Activated T-cell treated with anti-CD3 and anti-CD28 coated beads, Interleukin-2, amount 50 U/mL, for 48 hours (primary cell): Measurements from ENCODE around the gene CRYZ.
"Not testable (repeated sequence)": the region's sequence is repeated elsewhere in the genome, so short reads cannot be mapped to it uniquely, and the experiment has no call there.

Source experiments
- DNase-seq, 2 experiments: peaks; one replicate each; pipeline ENCODE4 v3.0.0-alpha.2; 2020

CRYZ gene, protein sequence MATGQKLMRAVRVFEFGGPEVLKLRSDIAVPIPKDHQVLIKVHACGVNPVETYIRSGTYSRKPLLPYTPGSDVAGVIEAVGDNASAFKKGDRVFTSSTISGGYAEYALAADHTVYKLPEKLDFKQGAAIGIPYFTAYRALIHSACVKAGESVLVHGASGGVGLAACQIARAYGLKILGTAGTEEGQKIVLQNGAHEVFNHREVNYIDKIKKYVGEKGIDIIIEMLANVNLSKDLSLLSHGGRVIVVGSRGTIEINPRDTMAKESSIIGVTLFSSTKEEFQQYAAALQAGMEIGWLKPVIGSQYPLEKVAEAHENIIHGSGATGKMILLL

DNA sequence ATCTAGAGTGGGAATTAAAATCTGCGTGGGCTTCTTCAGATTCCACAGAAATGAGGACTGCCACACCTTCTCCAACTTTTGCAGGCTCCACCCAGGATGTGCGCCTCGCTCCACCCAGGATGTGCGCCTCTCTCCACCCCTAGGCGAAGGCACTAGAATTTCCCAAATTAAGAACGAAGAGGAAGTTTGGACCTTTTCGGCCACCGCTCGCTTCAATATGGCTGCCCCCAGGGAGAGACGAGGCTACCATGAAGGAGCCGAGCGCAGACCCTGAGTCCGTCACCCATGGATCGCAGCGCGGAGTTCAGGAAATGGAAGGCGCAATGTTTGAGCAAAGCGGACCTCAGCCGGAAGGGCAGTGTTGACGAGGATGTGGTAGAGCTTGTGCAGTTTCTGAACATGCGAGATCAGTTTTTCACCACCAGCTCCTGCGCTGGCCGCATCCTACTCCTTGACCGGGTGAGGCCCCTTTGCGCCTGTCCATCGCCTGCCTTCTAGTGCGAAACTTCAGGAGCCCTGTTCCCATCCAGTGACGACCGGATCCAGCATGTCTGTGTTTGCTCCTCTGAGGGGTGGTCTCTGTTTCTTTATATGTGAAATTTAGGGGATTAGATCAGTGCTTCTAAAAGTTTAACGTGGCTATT lies at the start of gene CRYZ, which contains the start of gene TYW3:
CRYZ (minus strand) TSS at position 91 of the 644 bp plus-strand sequence. CDS start 8,229 bp downstream, outside the sequence.
TYW3 (plus strand) TSS at position 193 of the 644 bp plus-strand sequence; CDS start at position 286, 93 bp downstream.
- peak; percentile 89 to 90 for DNase-seq

DNA sequence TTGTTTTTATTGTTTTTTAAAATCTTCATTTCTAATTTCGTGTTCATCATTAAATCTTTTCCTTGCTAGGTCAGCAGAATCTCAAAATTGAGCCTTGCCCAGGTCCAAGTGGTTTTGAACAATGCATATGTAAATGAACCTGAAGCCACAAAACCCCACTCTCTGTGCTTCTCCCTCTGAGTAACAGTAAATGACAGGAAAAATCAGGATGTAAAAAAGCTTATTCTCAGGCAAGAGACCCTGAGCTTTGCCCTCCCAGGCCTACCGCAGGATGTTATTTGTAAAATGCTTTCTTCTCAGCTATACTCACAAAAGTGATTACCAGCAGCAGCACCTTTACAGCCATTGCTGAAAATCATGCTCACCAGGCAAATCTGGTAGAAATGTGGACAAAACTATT lies 47.7 kb upstream of the CRYZ start:
- no peak for DNase-seq

DNA sequence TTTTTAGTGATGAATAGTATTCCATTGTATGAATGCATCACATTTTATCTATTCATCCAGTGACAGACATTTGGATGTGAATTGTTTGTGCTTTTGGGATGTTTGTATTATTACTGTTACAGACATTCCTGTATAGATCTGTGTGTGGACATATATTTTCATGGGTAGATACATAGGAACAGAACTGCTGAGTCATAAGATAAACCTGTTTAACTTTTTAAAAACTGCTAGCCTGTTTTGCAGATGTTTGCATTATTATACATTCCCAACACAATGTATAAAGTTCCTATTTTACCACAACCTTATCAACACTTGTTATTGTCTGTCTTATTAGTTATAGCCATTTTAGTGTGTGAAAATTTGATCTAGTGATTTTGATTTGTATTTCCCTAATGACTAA lies 46.9 kb upstream of the CRYZ start:
- DNase-seq, result no peak

DNA sequence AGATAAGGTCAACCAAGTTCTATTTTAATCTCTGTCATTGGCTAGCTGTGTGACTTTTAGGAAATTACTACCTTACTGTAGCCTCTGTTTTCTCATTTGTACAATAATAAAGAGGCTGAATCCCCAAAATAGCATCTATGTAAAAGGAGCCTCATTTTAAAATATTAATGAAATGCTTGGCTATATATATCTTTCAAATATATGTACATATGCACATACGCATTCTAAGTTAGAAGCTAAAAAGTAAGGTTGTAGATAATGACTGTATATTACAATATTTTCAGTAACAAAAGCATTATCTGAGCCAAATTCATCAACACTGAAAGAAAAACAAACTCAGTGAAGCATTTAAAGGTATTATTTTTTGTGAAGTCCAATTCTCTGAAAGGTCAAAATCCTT lies 44.7 kb upstream of the CRYZ start:
- DNase-seq, result no peak

DNA sequence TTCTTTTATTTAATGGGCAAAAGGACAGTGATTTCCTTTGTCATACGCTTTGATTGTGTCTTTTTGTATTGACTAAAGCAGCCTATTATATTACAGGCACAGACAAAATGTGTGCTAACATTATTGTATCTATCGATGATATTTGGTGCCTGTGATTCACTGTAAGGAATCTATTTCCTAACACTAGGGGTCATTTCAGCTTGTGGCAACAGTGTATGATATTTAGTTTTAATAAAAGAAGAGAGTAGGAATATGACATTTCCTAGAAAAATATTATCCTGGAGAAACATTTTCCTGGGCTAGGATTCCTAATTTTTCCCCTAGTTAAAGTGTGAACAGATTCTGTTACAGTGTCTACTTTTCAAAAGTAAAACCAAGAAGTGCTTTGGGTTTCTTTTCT lies 42.9 kb upstream of the CRYZ start:
- no peak for DNase-seq

DNA sequence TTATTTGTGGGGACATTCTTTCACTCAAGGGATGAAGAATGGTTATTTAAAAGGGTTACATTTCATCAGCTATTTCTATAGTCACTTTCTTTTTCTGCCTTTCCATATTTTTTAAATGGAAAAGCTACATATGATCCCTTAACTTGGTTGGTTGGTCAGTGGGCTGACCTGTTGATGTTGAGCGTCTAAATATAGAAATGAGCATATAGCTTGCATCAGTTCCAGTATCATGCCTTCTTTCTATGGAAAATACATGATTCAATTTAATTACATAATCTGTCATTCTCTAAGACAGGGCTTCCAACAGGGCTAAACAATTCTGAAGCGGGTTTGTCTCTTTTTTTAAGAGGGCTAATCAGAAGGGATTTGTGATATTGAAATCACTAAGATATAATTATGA lies 40.7 kb upstream of the CRYZ start:
- no peak for DNase-seq

DNA sequence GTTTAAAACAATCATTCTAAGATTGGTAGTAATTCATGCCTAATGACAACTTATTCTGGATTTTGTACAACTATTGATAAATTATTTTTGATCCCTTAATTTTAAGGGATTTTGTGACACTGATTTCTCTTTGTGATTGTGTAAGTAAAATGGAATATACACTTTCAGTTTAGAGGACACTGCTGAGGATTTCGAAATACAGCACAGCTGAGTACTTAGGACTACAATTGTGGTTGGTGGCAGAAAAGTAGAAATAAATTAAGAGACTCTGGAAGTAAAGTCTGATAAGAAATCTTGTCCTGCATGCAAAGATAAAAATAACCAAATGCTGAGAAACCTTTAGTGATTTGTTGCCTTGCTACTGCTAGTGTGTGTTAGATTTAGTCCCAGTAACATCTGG lies 40.1 kb upstream of the CRYZ start:
- DNase-seq, result no peak

DNA sequence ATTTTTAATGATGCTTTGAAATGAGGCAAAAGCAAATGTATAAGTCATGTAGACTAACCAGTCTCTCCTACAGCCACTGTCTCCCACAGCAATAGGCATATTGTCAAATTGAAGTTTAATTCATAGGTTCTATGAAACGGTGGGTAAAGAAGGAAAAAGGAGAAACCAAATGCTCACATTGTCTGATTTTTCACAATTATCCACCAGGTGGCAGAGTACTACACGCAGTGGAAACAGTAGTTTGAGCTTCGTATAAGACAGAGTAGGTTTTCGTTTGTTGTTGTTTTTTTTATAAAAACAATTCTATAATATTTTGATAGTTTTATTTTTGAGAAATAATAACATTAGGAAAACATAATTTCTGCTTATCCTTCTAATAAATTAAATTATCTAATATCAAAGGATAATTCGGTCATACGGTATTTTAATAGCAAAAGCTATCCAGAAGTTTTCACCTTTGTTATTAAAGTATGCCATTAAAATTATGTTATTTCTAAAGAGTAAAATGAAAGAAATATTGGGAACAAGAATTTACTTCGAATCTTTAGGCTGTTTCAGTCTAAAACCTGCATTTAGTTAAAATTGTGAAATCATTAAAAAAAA lies 39.2 kb upstream of the CRYZ start:
- no peak for DNase-seq

DNA sequence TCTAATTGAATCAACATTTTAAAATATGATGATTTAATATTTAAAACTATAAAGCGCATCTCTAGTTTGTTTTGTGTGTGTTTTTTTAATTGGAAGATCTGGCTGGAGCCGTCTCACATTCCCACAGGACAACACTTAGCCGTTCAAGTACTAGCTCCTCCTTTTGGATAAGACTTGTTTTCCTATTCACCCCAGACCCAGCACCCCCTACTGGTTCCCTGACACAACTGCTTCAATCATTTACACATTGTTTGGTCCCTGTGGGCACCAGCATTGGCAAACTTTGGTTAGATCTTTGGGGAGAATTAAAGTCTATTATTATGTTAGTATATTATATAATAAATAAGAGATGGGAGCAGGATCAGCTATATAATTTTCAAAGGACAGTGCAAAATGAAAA lies 34.6 kb upstream of the CRYZ start:
- DNase-seq, result no peak

DNA sequence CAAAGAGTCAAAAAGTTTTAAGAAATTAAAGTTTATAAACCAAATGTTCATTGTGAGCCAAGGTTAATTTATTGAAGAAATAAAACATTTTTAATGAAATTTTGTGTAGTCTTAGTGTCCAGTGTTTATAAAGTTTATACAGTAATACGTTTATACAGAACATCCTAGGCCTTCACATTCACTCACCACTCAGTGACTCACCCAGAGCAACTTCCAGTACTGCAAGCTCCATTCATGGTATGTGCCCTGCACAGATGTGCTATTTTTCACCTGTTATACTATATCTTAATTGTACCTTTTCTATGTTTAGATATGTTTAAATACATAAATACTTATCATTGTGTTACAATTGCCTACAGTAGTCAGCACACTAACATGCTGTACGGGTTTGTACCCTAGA lies 33.7 kb upstream of the CRYZ start:
- no peak for DNase-seq

DNA sequence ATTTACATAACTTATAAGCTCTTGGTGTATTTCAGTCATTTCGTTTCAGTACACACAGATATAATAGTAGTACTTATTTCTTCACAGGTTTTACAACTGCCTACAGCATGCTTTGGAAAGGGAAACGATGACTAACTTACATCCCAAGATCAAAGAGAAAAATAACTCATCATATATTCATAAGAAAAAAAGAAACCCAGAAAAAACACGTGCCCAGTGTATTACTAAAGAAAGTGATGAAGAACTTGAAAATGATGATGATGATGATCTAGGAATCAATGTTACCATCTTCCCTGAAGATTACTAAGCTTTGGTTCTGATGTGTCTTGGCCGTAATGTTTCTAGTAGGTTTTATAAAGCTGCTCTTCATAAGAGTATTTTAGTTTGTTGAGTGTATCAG lies 31.0 kb upstream of the CRYZ start:
- DNase-seq, result no peak

DNA sequence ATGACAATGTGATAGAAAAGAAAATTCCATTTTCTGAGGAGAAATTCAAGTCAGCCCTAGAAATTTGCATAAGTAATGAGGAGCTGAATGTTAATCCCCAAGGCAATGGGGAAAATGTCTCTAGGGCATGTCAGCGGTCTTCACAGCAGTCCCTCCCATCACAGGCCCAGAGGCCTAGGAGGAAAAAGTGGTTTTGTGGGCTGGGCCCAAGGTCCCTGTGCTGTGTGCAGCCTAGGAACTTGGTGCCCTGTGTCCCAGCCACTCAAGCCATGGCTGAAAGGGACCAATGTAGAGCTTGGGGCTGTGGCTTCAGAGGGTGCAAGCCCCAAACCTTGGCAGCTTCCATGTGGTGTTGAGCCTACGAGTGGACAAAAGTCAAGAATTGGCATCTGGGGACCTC lies 23.8 kb upstream of the CRYZ start:
- DNase-seq, result not testable (repeated sequence)

DNA sequence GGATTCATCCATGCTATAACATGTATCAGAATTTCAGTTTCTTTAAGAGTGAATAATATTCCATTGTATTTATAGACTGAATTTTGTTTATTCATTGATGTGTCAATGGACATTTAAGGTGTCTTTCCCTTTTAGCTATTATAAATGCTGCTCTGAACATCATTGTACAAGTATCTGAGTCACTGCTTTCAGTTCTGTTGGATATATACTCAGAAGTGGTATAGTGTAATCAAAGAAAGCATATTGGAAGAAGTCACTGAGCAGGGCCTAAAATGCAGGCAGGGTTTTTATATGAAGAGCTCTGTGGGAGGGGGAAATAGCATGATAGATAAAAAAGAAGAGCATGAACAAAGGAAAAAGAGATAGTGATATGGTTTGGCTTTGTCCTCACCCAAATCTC lies 22.6 kb upstream of the CRYZ start:
- DNase-seq, result no peak

DNA sequence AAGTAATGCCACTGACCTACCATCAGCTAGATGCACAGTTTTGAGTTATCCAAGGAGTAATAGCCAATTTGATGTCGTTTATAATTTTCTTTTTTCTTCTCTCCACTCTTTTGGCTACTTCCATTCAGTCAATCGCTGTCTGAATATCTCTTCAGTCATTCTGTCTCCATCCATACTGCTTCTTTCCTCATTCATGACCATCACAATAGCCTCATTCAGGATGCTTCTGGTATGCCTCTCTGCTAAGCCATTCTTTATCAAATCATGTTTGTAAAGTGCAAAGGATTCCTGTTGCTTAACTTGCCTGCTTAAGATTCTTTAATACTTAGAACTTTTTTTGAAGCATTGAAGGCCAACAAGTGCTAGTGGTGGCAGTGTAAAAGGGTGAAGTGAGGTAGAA lies 20.3 kb upstream of the CRYZ start:
- no peak for DNase-seq

DNA sequence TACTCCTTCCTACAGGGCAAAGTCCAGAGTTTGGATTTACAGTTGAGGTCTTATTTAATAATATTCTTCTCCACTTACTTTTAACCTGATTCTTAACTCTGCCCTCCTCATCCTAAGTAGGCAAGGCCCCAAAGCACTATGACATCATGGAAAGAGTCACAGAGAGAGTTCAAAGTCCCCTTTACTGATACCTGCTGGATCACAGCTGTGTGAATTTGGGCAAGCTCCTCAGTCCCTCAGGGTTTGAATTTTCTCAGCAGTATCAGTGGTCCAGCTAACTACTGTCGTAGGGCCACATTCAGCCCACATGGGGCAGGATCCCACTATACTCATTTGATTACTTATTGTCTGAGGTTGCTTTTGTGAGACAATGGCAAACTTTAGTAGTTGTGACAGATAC lies 16.1 kb upstream of the CRYZ start:
- no peak for DNase-seq

DNA sequence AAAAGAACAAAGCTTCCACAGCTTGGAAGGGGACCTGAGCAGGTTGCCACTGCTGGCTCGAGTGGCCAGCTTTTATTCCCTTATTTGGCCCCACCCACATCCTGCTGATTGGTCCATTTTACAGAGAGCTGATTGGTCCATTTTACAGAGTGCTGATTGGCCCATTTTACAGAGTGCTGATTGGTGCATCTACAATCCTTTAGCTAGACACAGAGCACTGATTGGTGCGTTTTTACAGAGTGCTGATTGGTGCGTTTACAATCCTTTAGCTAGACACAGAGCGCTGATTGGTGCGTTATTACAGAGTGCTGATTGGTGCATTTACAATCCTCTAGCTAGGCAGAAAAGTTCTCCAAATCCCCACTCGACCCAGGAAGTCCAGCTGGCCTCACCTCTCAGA lies 12.4 kb upstream of the CRYZ start:
- DNase-seq, result not testable (repeated sequence)

DNA sequence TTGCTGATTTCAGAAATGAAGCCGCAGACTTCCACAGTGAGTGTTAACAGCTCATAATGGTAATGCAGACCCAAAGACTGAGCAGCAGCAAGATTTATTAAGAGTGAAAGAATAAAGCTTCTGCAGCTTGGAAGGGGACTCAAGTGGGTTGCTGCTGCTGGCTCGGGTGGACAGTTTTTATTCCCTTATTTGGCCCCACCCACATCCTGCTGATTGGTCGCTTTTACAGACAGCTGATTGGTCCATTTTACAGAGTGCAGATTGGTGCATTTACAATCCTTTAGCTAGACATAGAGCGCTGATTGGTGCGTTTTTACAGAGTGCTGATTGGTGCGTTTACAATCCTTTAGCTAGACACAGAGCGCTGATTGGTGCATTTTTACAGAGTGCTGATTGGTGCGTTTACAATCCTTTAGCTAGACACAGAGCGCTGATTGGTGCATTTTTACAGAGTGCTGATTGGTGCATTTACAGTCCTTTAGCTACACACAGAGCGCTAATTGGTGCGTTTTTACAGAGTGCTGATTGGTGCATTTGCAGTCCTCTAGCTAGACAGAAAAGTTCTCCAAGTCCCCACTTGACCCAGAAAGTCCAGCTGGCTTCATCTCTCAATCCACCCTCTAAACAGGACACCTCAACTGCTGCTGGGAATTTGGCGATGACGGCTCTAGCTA lies 7.6 kb upstream of the CRYZ start:
- DNase-seq, result not testable (repeated sequence)

DNA sequence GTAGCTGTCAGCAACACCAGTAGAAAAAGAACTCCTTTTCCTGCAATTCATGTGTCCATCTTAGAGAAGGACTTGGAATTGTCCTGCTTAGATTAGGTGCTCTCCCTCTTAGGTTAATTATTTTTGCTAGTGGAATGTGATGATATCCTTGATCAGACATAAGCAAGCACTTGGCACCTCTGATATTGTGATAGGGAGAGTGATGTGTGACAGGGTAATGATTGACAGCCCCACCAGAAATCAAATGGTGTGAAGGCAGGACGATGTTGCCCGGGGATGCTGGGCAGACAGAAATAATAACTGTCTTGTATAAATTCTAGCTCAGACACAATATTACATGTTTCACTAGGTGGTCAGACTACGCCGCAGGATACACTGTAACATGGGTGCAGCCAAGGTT lies 4.5 kb upstream of the CRYZ start:
- DNase-seq, result no peak

DNA sequence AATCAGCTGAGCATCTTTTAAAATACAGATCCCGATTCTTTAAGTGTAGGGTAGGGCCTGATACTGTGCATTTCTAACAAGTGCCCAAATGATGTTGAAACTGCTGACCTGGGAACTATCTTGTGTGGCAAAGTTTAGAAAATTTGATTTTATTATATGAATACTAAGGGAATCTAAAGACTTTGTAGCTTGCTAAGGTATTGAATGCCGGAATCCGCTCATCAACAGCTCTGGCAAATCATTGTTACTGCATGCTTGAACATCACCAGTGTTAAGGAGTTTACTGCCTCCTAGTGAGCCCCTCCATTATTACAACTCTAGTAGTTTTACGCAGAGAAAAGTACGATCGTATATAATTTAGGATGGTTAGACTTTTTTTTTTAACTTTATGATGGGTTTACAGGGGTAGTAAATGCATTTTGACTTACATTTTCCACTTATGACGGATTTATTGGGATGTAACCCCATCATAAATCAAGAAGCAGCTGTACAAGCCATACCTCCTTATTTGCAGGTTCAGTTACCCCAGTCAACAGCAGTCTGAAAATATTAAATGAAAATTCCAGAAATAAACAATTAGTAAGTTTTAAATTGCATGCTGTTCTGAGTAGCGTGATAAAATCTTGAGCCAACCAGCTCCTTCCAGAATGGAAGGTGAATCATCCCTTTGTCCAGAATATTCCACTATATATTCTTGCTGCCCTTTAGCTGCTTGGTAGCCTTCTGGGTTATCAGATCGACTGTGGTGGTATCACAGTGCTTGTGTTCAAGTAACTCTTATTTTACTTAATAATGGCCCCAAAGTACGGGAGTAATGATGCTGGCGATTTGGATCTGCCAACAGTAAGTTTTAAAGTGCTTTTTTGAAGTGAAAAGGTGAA lies 994 bp upstream of the CRYZ start:
- no peak for DNase-seq

DNA sequence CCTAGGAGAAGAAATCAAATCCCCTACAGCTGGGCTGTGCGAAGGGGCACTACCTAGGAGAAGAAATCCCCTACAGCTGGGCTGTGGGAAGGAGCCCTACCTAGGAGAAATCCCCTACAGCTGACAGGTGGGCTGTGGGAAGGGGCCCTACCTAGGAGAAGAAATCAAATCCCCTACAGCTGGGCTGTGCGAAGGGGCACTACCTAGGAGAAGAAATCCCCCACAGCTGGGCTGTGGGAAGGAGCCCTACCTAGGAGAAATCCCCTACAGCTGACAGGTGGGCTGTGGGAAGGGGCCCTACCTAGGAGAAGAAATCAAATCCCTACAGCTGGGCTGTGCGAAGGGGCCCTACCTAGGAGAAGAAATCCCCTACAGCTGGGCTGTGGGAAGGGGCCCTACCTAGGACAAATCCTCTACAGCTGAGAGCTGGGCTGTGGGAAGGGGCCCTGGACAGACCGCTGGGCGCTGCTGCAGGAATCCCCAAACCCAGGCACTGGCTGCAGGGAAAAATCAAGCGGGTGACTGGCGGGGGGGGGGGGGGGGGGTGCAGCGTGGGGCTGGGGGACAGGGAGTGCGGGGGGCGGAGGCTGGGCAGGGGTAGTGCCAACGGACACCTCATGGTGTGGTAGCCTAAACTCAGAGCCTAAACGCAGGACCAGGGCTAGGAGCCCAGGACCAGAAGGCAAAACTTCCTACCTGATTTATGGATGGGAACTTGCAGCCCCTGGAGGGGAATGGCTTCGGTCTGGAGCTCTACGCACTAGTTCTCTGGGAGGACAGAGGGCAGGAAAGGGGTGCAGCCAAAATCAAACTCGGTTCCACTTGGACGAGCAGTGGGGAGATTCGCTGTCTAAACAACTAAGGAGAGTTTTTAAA lies 541 bp downstream of the CRYZ start:
- peak in 1 of 2 experiments; percentile 34 for DNase-seq

DNA sequence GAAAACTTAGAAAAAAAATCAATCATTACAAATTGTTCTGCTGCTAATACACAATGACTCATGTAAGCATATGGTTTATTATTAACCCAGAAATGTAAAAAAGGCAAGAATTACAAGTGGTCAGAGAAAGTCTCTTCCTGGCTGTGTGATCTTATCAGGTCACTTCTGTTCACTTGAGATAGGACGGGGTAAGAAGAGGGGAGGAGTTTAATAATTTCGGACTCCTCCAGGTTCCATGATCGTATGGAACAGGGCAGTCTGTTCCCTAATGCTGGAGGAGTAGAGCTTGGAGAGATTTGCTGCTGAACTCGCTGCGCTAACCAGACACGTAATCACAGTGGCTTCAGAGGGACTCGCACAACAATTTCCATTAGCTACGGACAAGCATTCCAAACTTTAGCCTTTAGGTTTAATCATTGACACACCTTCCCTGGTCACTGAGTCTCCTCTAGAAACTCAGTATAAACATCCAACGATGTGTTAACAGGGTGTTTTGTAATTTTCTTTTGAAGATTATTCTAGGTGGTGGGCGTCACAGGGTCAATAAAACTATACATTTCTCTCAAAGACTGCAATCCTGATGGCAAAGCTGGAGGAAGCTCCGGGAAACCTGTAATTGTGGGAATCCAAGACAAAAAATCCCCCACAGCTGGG lies 1.3 kb downstream of the CRYZ start:
- DNase-seq, result no peak
